Fibroblast of lung (primary cell): Measurements from ENCODE around the gene RERE. TPM values are rescaled to one million over a fixed set of nuclear protein-coding genes. Genes with fewer than 3 reads are reported as not detected.
A peak's percentile ranks its signal among the peaks of the same experiment; 100 is the strongest.
"Not testable (repeated sequence)": the region's sequence is repeated elsewhere in the genome, so short reads cannot be mapped to it uniquely, and the experiment has no call there.

Experiments used
- DNase-seq, 2 donors: peaks; one replicate each; pipeline versions ENCODE4 v3.0.0 to v3.0.0-alpha.2; 2010; ENCODE audit warnings: low read depth in 2 of 2
- H2AFZ ChIP-seq: 2 replicates; pipeline ENCODE4 v1.5.1; 2012; ENCODE audit warnings: low read length, control low read depth, inconsistent platforms
- H3K27ac ChIP-seq: 2 replicates; pipeline ENCODE4 v1.5.1; 2011; ENCODE audit warnings: low read length, control low read depth; ENCODE audit not compliant: insufficient read depth
- H3K27me3 ChIP-seq: 2 replicates; pipeline ENCODE4 v1.5.1; 2011; ENCODE audit warnings: mild to moderate bottlenecking, low read length; ENCODE audit not compliant: control insufficient read depth, insufficient read depth
- H3K36me3 ChIP-seq: 2 replicates; pipeline ENCODE4 v1.5.1; 2011; ENCODE audit warnings: low read length; ENCODE audit not compliant: control insufficient read depth, insufficient read depth
- H3K4me1 ChIP-seq: 2 replicates; pipeline ENCODE4 v1.5.1; 2011; ENCODE audit warnings: low read length; ENCODE audit not compliant: control insufficient read depth, insufficient read depth; ENCODE audit errors: extremely low read depth
- H3K4me2 ChIP-seq: 2 replicates; pipeline ENCODE4 v1.5.1; 2011; ENCODE audit warnings: low read length, control low read depth; ENCODE audit not compliant: insufficient read depth; ENCODE audit errors: extremely low read depth
- H3K4me3 ChIP-seq, 4 experiments: fragments of 200-600 bp in 1 of 4; sonication (generic) in 1 of 4; replicated peaks in 1 of 4; 2 replicates each; pipeline ENCODE4 v1.5.1; 2011 to 2016; ENCODE audit warnings: low read length in 4 of 4, low read depth in 3 of 4, mild to moderate bottlenecking in 3 of 4, control low read depth in 2 of 4, inconsistent platforms in 1 of 4, mixed read lengths in 1 of 4; ENCODE audit not compliant: insufficient read depth in 1 of 4; ENCODE audit errors: control extremely low read depth in 1 of 4
- H3K79me2 ChIP-seq: 2 replicates; pipeline ENCODE4 v1.5.1; 2012; ENCODE audit warnings: mild to moderate bottlenecking, low read length, inconsistent platforms; ENCODE audit not compliant: control insufficient read depth, insufficient read depth
- H3K9ac ChIP-seq: 2 replicates; pipeline ENCODE4 v1.5.1; 2011; ENCODE audit warnings: mild to moderate bottlenecking, low read length, control low read depth; ENCODE audit not compliant: insufficient read depth
- H3K9me3 ChIP-seq: 2 replicates; pipeline ENCODE4 v1.5.1; 2012; ENCODE audit warnings: low read depth, low read length; ENCODE audit not compliant: control insufficient read depth, insufficient read depth
- H4K20me1 ChIP-seq: 2 replicates; pipeline ENCODE4 v1.5.1; 2011; ENCODE audit warnings: low read length; ENCODE audit not compliant: control insufficient read depth, insufficient read depth; ENCODE audit errors: extremely low read depth
- EZH2 ChIP-seq: IDR thresholded peaks from 2 replicates; pipeline ENCODE4 v1.5.1; 2012; ENCODE audit warnings: low read length, control low read depth, mild to moderate bottlenecking; ENCODE audit errors: missing control alignments
- polyA plus RNA-seq, 2 donors: library from polyadenylated mRNA; depleted of rRNA in 1 of 2; stranded (reverse) in 1 of 2; unstranded in 1 of 2; fragments of >200 nt; gene quantifications; 2 replicates each; pipeline ENCODE4 v1.2.1, GENCODE V29; 2011 to 2012; ENCODE audit warnings: missing spikeins in 1 of 2
- total RNA-seq: library from RNA; depleted of rRNA; stranded (reverse); fragments of >200 nt; gene quantifications from 2 replicates; pipeline ENCODE4 v1.2.1, GENCODE V29; 2014
- TF ChIP-seq, protein P1 (sequence below), 2 donors: IDR thresholded peaks in 1 of 2; conservative IDR thresholded peaks in 1 of 2; 1 replicate in 1 of 2; 2 replicates in 1 of 2; pipeline ENCODE4 v1.5.1; 2011 to 2012; ENCODE audit warnings: low read length in 2 of 2, control low read depth in 1 of 2, inconsistent platforms in 1 of 2, low read depth in 1 of 2, mild to moderate bottlenecking in 1 of 2

The RERE gene
- total and polyA plus RNA-seq, 2 donors (not counting 1 experiment from before 2014, with no cell fraction given) = 3.7 to 51.0 TPM

GRCh38 chr1:8727809-8728213 lies 89.6 kb downstream of the RERE start:
- H3K4me1 ChIP-seq = no peaks in the 10 kb centered on the region
- H3K36me3 ChIP-seq = no peaks in the 10 kb centered on the region
- TF ChIP-seq, protein P1, sequence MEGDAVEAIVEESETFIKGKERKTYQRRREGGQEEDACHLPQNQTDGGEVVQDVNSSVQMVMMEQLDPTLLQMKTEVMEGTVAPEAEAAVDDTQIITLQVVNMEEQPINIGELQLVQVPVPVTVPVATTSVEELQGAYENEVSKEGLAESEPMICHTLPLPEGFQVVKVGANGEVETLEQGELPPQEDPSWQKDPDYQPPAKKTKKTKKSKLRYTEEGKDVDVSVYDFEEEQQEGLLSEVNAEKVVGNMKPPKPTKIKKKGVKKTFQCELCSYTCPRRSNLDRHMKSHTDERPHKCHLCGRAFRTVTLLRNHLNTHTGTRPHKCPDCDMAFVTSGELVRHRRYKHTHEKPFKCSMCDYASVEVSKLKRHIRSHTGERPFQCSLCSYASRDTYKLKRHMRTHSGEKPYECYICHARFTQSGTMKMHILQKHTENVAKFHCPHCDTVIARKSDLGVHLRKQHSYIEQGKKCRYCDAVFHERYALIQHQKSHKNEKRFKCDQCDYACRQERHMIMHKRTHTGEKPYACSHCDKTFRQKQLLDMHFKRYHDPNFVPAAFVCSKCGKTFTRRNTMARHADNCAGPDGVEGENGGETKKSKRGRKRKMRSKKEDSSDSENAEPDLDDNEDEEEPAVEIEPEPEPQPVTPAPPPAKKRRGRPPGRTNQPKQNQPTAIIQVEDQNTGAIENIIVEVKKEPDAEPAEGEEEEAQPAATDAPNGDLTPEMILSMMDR (conservative IDR thresholded peaks at IDR 0.05 in 1 of 2, IDR thresholded peaks at IDR 0.05 in 1 of 2; ENCODE audit: low read depth in 1 of 2, low read length in 2 of 2) = no peak
- no peak for TF ChIP-seq EZH2
- H3K4me2 ChIP-seq = no peak overlapping the region
- no peaks in the 10 kb centered on the region for H3K9me3 ChIP-seq
- no peaks in the 10 kb centered on the region for H3K79me2 ChIP-seq
- no peak overlapping the region for H3K27ac ChIP-seq
- no peak overlapping the region for H3K9ac ChIP-seq
- peak in 1 of 2 donors; percentile 27 for DNase-seq
- H3K4me3 ChIP-seq = no peak overlapping the region
- no peak overlapping the region for H2AFZ ChIP-seq
- H4K20me1 ChIP-seq = no peaks in the 10 kb centered on the region
- H3K27me3 ChIP-seq = no peaks in the 10 kb centered on the region

- H3K9me3 ChIP-seq, H4K20me1 ChIP-seq, DNase-seq, H3K27me3 ChIP-seq, H3K79me2 ChIP-seq, H3K4me1 ChIP-seq, H3K4me3 ChIP-seq, H3K9ac ChIP-seq, H3K4me2 ChIP-seq, H3K36me3 ChIP-seq, H3K27ac ChIP-seq, H2AFZ ChIP-seq: not testable (repeated sequence)
Measured at GRCh38 chr1:8727316-8727715, 90.1 kb downstream of the RERE start.

DNA sequence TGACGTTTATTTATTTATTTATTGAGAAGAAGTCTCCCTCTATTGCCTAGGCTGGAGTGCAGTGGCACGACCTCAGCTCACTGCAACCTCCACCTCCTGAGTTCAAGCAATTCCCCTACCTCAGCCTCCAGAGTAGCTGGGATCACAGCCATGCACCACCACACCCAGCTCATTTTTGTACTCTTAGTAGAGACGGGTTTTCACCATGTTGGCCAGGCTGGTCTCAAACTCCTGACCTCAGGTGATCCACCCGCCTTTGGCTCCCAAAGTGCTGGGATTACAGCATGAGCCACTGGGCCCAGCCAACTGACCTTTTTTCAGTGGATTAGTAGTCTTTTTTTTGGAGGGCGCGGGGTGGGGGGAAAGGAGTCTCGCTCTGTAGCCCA lies 90.6 kb downstream of the RERE start:
- H3K9me3 ChIP-seq, H3K79me2 ChIP-seq, H2AFZ ChIP-seq, H3K27me3 ChIP-seq, H3K4me2 ChIP-seq, H3K4me1 ChIP-seq, H3K9ac ChIP-seq, DNase-seq, H3K4me3 ChIP-seq, H4K20me1 ChIP-seq, H3K36me3 ChIP-seq, H3K27ac ChIP-seq: not testable (repeated sequence)

GRCh38 chr1:8723010-8723409 lies 94.4 kb downstream of the RERE start:
- no peak for DNase-seq
- no peak overlapping the region for H3K27ac ChIP-seq
- no peaks in the 10 kb centered on the region for H3K36me3 ChIP-seq
- TF ChIP-seq, protein P1 (conservative IDR thresholded peaks at IDR 0.05 in 1 of 2, IDR thresholded peaks at IDR 0.05 in 1 of 2; ENCODE audit: low read depth in 1 of 2, low read length in 2 of 2) = no peak
- no peak for TF ChIP-seq EZH2
- H3K4me2 ChIP-seq = no peak overlapping the region
- no peaks in the 10 kb centered on the region for H4K20me1 ChIP-seq
- no peak overlapping the region for H3K4me3 ChIP-seq
- H3K79me2 ChIP-seq = no peaks in the 10 kb centered on the region
- no peak overlapping the region for H2AFZ ChIP-seq
- no peak overlapping the region for H3K9ac ChIP-seq
- H3K27me3 ChIP-seq = no peaks in the 10 kb centered on the region
- no peaks in the 10 kb centered on the region for H3K9me3 ChIP-seq
- H3K4me1 ChIP-seq = no peaks in the 10 kb centered on the region
